Mesothelial cell of epicardium (in vitro differentiated cells): ENCODE data around the gene GJB3. TPM values are rescaled to one million over a fixed set of nuclear protein-coding genes. Genes with fewer than 3 reads are reported as not detected.

Source experiments
- DNase-seq, 2 experiments: peaks; one replicate each; pipeline ENCODE4 v3.0.0; 2021; ENCODE audit warnings: low spot score in 2 of 2; ENCODE audit not compliant: unreplicated experiment in 2 of 2
- H3K27ac Mint-ChIP-seq: 2 replicates; pipeline ENCODE4 v1.8.0; 2021; ENCODE audit warnings: mixed read lengths
- H3K27me3 Mint-ChIP-seq: 2 replicates; pipeline ENCODE4 v1.8.0; 2021; ENCODE audit warnings: low read depth, mixed read lengths
- H3K36me3 Mint-ChIP-seq: 2 replicates; pipeline ENCODE4 v1.8.0; 2021; ENCODE audit warnings: mixed read lengths
- H3K4me1 Mint-ChIP-seq: 2 replicates; pipeline ENCODE4 v1.8.0; 2021; ENCODE audit warnings: mixed read lengths
- H3K4me3 Mint-ChIP-seq: 2 replicates; pipeline ENCODE4 v1.8.0; 2021; ENCODE audit warnings: mild to moderate bottlenecking, moderate library complexity, mixed read lengths
- H3K9me3 Mint-ChIP-seq: 2 replicates; pipeline ENCODE4 v1.8.0; 2021; ENCODE audit warnings: mixed read lengths
- total RNA-seq: library from RNA; stranded (reverse); gene quantifications from 3 replicates; pipeline ENCODE4 v1.2.1, GENCODE V29; 2021
- TF ChIP-seq, protein P1 (sequence below): fragments of 200-600 bp; sonication (generic); IDR thresholded peaks from one replicate; pipeline ENCODE4 v1.5.0; 2021; ENCODE audit warnings: antibody characterized with exemption; ENCODE audit not compliant: unreplicated experiment

Gene GJB3
- total RNA-seq, 1 donor from 2014 or later = not detected

- Mint-ChIP-seq H3K27me3 (peaks cover 2% of the 10 kb centered on the region), H3K4me1 (no peaks in the 10 kb centered on the region), H3K9me3 (peaks cover 5% of the 10 kb centered on the region), H3K4me3 (no peak overlapping the region), H3K36me3 (no peaks in the 10 kb centered on the region), H3K27ac (no peak overlapping the region)
- DNase-seq = no peak
- TF ChIP-seq, protein P1, sequence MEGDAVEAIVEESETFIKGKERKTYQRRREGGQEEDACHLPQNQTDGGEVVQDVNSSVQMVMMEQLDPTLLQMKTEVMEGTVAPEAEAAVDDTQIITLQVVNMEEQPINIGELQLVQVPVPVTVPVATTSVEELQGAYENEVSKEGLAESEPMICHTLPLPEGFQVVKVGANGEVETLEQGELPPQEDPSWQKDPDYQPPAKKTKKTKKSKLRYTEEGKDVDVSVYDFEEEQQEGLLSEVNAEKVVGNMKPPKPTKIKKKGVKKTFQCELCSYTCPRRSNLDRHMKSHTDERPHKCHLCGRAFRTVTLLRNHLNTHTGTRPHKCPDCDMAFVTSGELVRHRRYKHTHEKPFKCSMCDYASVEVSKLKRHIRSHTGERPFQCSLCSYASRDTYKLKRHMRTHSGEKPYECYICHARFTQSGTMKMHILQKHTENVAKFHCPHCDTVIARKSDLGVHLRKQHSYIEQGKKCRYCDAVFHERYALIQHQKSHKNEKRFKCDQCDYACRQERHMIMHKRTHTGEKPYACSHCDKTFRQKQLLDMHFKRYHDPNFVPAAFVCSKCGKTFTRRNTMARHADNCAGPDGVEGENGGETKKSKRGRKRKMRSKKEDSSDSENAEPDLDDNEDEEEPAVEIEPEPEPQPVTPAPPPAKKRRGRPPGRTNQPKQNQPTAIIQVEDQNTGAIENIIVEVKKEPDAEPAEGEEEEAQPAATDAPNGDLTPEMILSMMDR = no peak
Observed at GRCh38 chr1:34822202-34822601, 41.2 kb downstream of the GJB3 start.

GRCh38 chr1:34824817-34825454, 43.9 kb downstream of the GJB3 start:
- Mint-ChIP-seq H3K27ac (no peak overlapping the region), H3K4me3 (no peak overlapping the region), H3K4me1 (no peaks in the 10 kb centered on the region), H3K36me3 (no peaks in the 10 kb centered on the region), H3K27me3 (no peaks in the 10 kb centered on the region), H3K9me3 (peaks cover 5% of the 10 kb centered on the region)
- DNase-seq = no peak
- TF ChIP-seq, protein P1 = no peak

DNA sequence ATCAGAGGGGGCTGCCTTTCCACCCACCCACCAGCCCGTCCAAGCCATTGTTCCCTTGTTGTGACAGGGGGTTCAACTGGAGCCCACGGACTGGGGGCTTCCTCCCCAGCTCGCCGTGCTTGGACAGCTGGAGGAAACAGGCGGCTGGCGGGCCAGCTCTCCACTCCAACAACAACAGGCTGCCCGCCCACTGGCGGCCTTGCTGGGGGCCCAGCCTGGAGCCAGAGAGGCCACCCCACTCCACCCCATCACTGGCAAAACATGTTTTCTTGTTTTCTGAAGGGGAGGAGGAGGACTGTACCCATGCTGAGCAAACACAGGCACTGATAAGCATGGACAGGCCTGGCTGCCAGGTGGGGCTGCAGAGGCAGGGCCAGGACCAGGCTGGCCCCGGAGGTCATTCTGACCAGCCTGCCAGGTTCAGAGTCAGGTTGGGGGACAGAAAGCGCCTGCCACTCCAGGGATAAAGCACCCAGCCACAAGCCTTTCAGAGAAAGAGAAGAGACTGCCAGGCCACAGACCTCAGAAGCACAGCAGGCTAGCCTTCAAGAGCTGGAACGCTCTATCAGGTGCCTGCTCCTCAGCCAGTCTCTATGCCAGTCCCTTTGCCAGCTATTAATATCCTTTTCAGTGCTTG, 44.6 kb downstream of the GJB3 start:
- Mint-ChIP-seq H3K27ac (no peak overlapping the region), H3K9me3 (no peaks in the 10 kb centered on the region), H3K27me3 (no peaks in the 10 kb centered on the region), H3K4me1 (no peaks in the 10 kb centered on the region), H3K4me3 (no peak overlapping the region), H3K36me3 (no peaks in the 10 kb centered on the region)
- no peak for DNase-seq
- TF ChIP-seq, protein P1 = no peak

DNA sequence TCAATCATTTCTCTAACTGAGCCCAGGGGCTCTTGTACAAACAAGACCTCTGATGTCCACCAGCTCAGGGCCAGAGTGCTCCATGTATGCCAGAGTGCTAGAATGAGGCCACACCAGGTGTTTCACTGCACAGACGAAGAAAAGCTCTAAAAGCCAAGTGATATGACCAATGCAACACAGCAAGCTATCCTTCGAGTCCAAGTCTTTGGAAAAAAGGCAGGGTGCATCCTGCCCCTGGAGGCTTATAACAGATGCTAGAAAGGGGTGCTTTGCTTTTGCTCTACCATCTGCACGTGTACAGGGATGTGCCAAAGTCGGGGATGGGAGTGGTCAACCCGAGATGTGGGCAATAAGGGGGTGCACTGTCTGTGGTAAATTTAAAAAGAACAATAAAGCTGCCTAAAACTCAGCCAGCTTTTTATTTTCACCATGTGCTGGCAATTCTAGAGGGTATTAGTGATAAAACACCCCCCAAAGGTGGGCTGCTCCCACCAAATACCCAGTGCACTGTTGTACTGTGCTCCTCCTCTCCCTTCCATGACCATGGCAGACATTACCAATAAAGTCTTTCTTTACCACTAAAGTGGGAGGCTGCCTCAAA, 46.4 kb downstream of the GJB3 start:
- Mint-ChIP-seq H3K27me3 (no peaks in the 10 kb centered on the region), H3K9me3 (no peaks in the 10 kb centered on the region), H3K4me3 (no peak overlapping the region), H3K27ac (no peak overlapping the region), H3K36me3 (no peaks in the 10 kb centered on the region), H3K4me1 (no peaks in the 10 kb centered on the region)
- DNase-seq = no peak
- TF ChIP-seq, protein P1 = no peak

DNA sequence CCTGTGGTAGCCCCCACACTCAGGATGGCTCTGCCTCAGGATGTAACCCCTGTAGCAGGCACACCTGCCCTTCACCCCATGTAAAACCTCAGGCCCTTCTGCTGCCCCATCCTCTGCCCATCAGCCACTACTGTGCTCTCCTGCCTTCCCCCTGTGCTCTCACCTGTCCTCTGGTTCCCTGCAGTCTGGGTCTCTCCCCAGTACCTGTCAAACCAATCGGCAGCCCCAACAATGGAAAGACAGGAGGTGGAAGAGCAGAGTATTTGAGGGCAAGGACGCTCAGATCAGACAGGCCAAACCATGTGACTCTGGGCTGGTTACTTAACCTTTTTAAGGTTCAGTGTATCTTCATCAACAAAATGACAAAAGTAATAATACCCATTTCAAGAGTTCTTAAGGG, 47.6 kb downstream of the GJB3 start:
- TF ChIP-seq, protein P1 = no peak
- no peak overlapping the region for H3K4me3 Mint-ChIP-seq
- H3K27ac Mint-ChIP-seq = no peak overlapping the region

More for the DNA sequence above, 47.6 kb downstream of the GJB3 start:
- no peaks in the 10 kb centered on the region for H3K4me1 Mint-ChIP-seq
- no peaks in the 10 kb centered on the region for H3K27me3 Mint-ChIP-seq
- H3K9me3 Mint-ChIP-seq = no peaks in the 10 kb centered on the region
- DNase-seq = no peak
- no peaks in the 10 kb centered on the region for H3K36me3 Mint-ChIP-seq
